HepG2 (cell line): ENCODE measurements around the gene HPS3. TPM values are rescaled to one million over a fixed set of nuclear protein-coding genes. Genes with fewer than 3 reads are reported as not detected.

ENCODE experiments used
- ARID2 ChIP-seq: sonication (generic); formaldehyde crosslinking; IDR thresholded peaks from 2 replicates; pipeline ENCODE4 v1.8.1; 2022; ENCODE audit warnings: mild to moderate bottlenecking, missing genetic modification reagents, borderline replicate concordance
- CENPX ChIP-seq: sonication (generic); formaldehyde crosslinking; IDR thresholded peaks from 2 replicates; pipeline ENCODE4 v1.9.0; 2021; ENCODE audit warnings: mild to moderate bottlenecking, missing genetic modification reagents, moderate library complexity
- MAF1 ChIP-seq: sonication (generic); formaldehyde crosslinking; IDR thresholded peaks from 2 replicates; pipeline ENCODE4 v1.5.0; 2020; ENCODE audit warnings: missing genetic modification reagents, borderline replicate concordance
- ZNF207 ChIP-seq: fragments of 450-650 bp; IDR thresholded peaks from 2 replicates; pipeline ENCODE4 v1.6.1; 2016; ENCODE audit warnings: antibody characterized with exemption, borderline replicate concordance
- ZNF441 ChIP-seq: sonication (generic); formaldehyde crosslinking; IDR thresholded peaks from 2 replicates; pipeline ENCODE4 v1.7.0; 2021; ENCODE audit warnings: missing genetic modification reagents, borderline replicate concordance
- ZNF552 ChIP-seq: sonication (generic); formaldehyde crosslinking; IDR thresholded peaks from 2 replicates; pipeline ENCODE4 v1.9.0; 2022; ENCODE audit warnings: missing genetic modification reagents, mild to moderate bottlenecking, borderline replicate concordance
- ZNF83 ChIP-seq: sonication (generic); formaldehyde crosslinking; IDR thresholded peaks from 2 replicates; pipeline ENCODE4 v1.4.0; 2020; ENCODE audit warnings: missing genetic modification reagents, mild to moderate bottlenecking, borderline replicate concordance
- ZNF850 ChIP-seq: sonication (generic); formaldehyde crosslinking; conservative IDR thresholded peaks from 2 replicates; pipeline ENCODE4 v1.9.0; 2021; ENCODE audit warnings: mild to moderate bottlenecking, missing genetic modification reagents
- polyA plus RNA-seq, 8 experiments: library from polyadenylated mRNA; depleted of rRNA in 3 of 8; stranded (reverse) in 7 of 8; unstranded in 1 of 8; fragments of >200 nt; fragmentation: Illumina TruSeq in 4 of 8; extraction: Trizol in 4 of 8; gene quantifications; 2 replicates each; pipeline versions ENCODE4 v1.2.1 to v1.2.3, GENCODE V29; 2011 to 2016; ENCODE audit warnings: low read depth in 4 of 8, missing spikeins in 1 of 8, mixed read lengths in 1 of 8; ENCODE audit not compliant: insufficient read depth in 1 of 8
- total RNA-seq, 5 experiments: library from RNA; depleted of rRNA; stranded (reverse); fragments of >200 nt; fragmentation: Illumina TruSeq; extraction: Trizol; gene quantifications; 2 replicates each; pipeline ENCODE4 v1.2.3, GENCODE V29; 2016; ENCODE audit warnings: low read depth in 1 of 5
- TF ChIP-seq, protein P1 (sequence below): IDR thresholded peaks from 2 replicates; pipeline ENCODE4 v1.6.1; 2016; ENCODE audit warnings: low read depth, missing genetic modification reagents, missing compliant biosample characterization
- TF ChIP-seq, protein P2 (sequence below): IDR thresholded peaks from 2 replicates; pipeline ENCODE4 v1.6.1; 2016; ENCODE audit warnings: mild to moderate bottlenecking, missing biosample characterization, missing genetic modification reagents
- TF ChIP-seq, protein P3 (sequence below): IDR thresholded peaks from 2 replicates; pipeline ENCODE4 v1.6.1; 2018; ENCODE audit warnings: missing genetic modification reagents, mild to moderate bottlenecking, missing compliant biosample characterization
- TF ChIP-seq, protein P4 (sequence below): sonication (generic); formaldehyde crosslinking; IDR thresholded peaks from 2 replicates; pipeline ENCODE4 v1.4.0; 2020; ENCODE audit warnings: missing genetic modification reagents
- TF ChIP-seq, protein P5 (sequence below): sonication (generic); formaldehyde crosslinking; IDR thresholded peaks from 2 replicates; pipeline ENCODE4 v1.4.0; 2020; ENCODE audit warnings: mild to moderate bottlenecking, missing genetic modification reagents
- TF ChIP-seq, protein P6 (sequence below): sonication (generic); formaldehyde crosslinking; conservative IDR thresholded peaks from 2 replicates; pipeline ENCODE4 v1.4.0; 2020; ENCODE audit warnings: mild to moderate bottlenecking, missing genetic modification reagents, moderate library complexity

Gene HPS3
- total and polyA plus RNA-seq, 2 of the 13 experiments (the other 11 are each of a cell fraction or from before 2014, with no cell fraction given), result 9.5 to 18.9 TPM

DNA sequence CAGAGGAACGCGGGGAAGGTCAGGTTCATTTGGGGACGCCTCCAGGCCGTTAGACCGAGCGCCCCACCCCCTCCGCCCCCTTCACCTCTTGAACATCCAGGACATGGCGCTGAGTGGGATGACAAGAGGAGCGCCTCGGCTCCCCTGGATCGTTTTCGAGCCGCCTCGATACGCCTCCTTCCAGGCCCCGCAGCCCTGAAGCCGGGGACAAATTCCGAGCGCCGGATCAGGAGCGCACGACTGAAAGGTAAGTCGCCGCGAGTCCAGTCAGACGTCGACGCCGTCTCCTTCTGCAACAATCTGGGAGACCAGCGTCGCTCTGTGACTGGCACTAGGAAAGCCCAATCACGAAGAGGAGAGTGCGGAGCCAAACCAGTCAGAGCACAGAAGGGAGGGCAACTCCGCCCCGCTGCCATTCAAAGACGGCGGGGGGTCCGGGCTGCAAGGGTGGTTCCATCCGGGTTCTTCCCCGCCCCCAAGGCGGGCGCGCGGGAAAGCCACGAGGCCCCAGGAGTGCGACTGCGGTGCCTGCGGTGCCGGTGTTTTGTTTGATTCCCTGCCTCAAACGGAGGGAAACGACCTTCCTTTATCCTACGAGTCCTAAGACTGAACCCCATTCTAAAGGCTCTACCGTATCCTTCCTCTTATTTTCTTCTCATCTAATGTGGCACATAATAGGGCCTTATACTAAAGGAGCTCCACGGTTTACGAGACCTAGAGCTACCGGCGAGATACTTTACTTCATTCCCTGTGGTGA is 43.0 kb upstream of the HPS3 start, which contains the start of gene HLTF (continued):
- TF ChIP-seq, protein P1, sequence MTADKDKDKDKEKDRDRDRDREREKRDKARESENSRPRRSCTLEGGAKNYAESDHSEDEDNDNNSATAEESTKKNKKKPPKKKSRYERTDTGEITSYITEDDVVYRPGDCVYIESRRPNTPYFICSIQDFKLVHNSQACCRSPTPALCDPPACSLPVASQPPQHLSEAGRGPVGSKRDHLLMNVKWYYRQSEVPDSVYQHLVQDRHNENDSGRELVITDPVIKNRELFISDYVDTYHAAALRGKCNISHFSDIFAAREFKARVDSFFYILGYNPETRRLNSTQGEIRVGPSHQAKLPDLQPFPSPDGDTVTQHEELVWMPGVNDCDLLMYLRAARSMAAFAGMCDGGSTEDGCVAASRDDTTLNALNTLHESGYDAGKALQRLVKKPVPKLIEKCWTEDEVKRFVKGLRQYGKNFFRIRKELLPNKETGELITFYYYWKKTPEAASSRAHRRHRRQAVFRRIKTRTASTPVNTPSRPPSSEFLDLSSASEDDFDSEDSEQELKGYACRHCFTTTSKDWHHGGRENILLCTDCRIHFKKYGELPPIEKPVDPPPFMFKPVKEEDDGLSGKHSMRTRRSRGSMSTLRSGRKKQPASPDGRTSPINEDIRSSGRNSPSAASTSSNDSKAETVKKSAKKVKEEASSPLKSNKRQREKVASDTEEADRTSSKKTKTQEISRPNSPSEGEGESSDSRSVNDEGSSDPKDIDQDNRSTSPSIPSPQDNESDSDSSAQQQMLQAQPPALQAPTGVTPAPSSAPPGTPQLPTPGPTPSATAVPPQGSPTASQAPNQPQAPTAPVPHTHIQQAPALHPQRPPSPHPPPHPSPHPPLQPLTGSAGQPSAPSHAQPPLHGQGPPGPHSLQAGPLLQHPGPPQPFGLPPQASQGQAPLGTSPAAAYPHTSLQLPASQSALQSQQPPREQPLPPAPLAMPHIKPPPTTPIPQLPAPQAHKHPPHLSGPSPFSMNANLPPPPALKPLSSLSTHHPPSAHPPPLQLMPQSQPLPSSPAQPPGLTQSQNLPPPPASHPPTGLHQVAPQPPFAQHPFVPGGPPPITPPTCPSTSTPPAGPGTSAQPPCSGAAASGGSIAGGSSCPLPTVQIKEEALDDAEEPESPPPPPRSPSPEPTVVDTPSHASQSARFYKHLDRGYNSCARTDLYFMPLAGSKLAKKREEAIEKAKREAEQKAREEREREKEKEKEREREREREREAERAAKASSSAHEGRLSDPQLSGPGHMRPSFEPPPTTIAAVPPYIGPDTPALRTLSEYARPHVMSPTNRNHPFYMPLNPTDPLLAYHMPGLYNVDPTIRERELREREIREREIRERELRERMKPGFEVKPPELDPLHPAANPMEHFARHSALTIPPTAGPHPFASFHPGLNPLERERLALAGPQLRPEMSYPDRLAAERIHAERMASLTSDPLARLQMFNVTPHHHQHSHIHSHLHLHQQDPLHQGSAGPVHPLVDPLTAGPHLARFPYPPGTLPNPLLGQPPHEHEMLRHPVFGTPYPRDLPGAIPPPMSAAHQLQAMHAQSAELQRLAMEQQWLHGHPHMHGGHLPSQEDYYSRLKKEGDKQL (CRISPR knock-in tag), result no peak
- TF ChIP-seq ZNF552 (peak; percentile 82; the same call in 1 of the 2 replicates), MAF1 (no peak), CENPX (CRISPR knock-in tag) (no peak), ZNF83 (no peak), ZNF850 (no peak), ZNF441 (CRISPR knock-in tag) (no peak; the same call in 1 of the 2 replicates), ZNF207 (no peak), ARID2 (peak; percentile 91; the same call in 1 of the 2 replicates)
- TF ChIP-seq, protein P2, sequence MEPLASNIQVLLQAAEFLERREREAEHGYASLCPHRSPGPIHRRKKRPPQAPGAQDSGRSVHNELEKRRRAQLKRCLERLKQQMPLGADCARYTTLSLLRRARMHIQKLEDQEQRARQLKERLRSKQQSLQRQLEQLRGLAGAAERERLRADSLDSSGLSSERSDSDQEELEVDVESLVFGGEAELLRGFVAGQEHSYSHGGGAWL (CRISPR knock-in tag), result peak; percentile 94
- TF ChIP-seq, protein P3, sequence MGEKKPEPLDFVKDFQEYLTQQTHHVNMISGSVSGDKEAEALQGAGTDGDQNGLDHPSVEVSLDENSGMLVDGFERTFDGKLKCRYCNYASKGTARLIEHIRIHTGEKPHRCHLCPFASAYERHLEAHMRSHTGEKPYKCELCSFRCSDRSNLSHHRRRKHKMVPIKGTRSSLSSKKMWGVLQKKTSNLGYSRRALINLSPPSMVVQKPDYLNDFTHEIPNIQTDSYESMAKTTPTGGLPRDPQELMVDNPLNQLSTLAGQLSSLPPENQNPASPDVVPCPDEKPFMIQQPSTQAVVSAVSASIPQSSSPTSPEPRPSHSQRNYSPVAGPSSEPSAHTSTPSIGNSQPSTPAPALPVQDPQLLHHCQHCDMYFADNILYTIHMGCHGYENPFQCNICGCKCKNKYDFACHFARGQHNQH (CRISPR knock-in tag), result peak; percentile 70; the same call in 1 of the 2 replicates
- TF ChIP-seq, protein P4, sequence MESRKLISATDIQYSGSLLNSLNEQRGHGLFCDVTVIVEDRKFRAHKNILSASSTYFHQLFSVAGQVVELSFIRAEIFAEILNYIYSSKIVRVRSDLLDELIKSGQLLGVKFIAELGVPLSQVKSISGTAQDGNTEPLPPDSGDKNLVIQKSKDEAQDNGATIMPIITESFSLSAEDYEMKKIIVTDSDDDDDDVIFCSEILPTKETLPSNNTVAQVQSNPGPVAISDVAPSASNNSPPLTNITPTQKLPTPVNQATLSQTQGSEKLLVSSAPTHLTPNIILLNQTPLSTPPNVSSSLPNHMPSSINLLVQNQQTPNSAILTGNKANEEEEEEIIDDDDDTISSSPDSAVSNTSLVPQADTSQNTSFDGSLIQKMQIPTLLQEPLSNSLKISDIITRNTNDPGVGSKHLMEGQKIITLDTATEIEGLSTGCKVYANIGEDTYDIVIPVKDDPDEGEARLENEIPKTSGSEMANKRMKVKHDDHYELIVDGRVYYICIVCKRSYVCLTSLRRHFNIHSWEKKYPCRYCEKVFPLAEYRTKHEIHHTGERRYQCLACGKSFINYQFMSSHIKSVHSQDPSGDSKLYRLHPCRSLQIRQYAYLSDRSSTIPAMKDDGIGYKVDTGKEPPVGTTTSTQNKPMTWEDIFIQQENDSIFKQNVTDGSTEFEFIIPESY (CRISPR knock-in tag), result peak; percentile 66
- TF ChIP-seq, protein P5, sequence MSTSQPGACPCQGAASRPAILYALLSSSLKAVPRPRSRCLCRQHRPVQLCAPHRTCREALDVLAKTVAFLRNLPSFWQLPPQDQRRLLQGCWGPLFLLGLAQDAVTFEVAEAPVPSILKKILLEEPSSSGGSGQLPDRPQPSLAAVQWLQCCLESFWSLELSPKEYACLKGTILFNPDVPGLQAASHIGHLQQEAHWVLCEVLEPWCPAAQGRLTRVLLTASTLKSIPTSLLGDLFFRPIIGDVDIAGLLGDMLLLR, result peak; percentile 86
- TF ChIP-seq, protein P6, sequence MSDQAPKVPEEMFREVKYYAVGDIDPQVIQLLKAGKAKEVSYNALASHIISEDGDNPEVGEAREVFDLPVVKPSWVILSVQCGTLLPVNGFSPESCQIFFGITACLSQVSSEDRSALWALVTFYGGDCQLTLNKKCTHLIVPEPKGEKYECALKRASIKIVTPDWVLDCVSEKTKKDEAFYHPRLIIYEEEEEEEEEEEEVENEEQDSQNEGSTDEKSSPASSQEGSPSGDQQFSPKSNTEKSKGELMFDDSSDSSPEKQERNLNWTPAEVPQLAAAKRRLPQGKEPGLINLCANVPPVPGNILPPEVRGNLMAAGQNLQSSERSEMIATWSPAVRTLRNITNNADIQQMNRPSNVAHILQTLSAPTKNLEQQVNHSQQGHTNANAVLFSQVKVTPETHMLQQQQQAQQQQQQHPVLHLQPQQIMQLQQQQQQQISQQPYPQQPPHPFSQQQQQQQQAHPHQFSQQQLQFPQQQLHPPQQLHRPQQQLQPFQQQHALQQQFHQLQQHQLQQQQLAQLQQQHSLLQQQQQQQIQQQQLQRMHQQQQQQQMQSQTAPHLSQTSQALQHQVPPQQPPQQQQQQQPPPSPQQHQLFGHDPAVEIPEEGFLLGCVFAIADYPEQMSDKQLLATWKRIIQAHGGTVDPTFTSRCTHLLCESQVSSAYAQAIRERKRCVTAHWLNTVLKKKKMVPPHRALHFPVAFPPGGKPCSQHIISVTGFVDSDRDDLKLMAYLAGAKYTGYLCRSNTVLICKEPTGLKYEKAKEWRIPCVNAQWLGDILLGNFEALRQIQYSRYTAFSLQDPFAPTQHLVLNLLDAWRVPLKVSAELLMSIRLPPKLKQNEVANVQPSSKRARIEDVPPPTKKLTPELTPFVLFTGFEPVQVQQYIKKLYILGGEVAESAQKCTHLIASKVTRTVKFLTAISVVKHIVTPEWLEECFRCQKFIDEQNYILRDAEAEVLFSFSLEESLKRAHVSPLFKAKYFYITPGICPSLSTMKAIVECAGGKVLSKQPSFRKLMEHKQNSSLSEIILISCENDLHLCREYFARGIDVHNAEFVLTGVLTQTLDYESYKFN (CRISPR knock-in tag), result peak; percentile 38
